ENCODE data around the gene C4orf36.

GRCh38 chr4:86841309-86841708 lies 50.9 kb downstream of the C4orf36 start:
- no peak for TF ChIP-seq CTCF (IDR thresholded peaks at IDR 0.05)
- TF ChIP-seq POLR2A (IDR thresholded peaks at IDR 0.05): no peak
